ENCODE measurements around the gene CLDN8. TPM values are rescaled to one million over a fixed set of nuclear protein-coding genes. Genes with fewer than 3 reads are reported as not detected.

The CLDN8 gene
- total RNA-seq, 6 experiments from 2014 or later, result not detected

DNA sequence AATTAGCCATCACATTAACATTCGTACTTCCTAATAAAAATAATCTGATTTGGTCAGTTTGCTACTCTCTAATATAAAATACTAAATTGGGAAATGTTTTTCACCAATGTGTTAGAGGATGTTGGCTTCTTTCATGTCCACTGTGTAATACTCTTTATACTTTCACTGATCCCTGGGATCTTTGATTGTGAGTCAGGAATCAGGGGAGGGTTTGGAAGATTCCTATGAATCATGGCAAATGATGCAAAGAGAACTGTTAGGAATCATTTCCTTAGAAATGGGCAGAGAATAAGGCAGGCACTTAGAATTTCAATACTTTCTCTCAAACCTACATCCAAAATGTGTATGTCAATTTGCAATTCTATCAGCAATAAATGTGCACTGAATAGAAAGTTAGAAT, 35.9 kb upstream of the CLDN8 start:
- intact Hi-C loops (cut with DNase I), result no loop called here
- 25% methylated on average over 1 of the region's 1 CpG for WGBS (ENCODE audit: insufficient coverage, low coverage, low lambda C conversion rate, missing lambda C conversion rate)
- DNase-seq (no peak), ATAC-seq (no peak)
- Histone ChIP-seq H3K36me3 (no peaks in the 10 kb centered on the region), H3K9me3 (no peaks in the 10 kb centered on the region), H3K4me1 (no peaks in the 10 kb centered on the region), H3K27me3 (no peaks in the 10 kb centered on the region), H3K27ac (no peak overlapping the region), H3K4me3 (no peak overlapping the region)
- TF ChIP-seq POLR2A (IDR thresholded peaks at IDR 0.05), result no peak
- no peak for TF ChIP-seq CTCF (IDR thresholded peaks at IDR 0.05)

DNA sequence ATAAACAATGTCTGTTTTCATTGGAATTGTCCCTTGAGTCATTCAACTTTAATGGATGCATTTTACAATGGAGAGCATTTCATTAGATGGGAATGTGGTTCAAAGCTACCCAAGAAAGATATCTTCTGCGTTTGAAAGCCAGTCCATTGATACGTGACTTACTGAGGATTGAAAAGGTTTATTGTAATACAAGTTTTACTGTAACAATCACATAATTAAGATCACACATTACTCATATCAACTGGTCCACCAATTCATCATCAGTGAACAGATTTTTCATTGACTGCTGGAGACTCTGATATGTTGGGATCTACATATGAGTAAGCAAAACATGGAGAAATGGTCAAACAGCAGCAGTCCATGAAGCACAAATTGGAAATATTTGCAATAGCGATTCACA, 34.0 kb upstream of the CLDN8 start:
- no peaks in the 10 kb centered on the region for H3K36me3 ChIP-seq
- no peaks in the 10 kb centered on the region for H3K4me1 ChIP-seq
- 37% methylated on average over 3 of the region's 3 CpGs for WGBS (ENCODE audit: insufficient coverage, low coverage, low lambda C conversion rate, missing lambda C conversion rate)
- intact Hi-C loops (cut with DNase I), result no loop called here
- DNase-seq (no peak), ATAC-seq (no peak)
- no peaks in the 10 kb centered on the region for H3K9me3 ChIP-seq
- no peak for TF ChIP-seq CTCF (IDR thresholded peaks at IDR 0.05)
- no peak for TF ChIP-seq POLR2A (IDR thresholded peaks at IDR 0.05)
- no peak overlapping the region for H3K27ac ChIP-seq
- H3K27me3 ChIP-seq, result no peaks in the 10 kb centered on the region
- H3K4me3 ChIP-seq, result no peak overlapping the region

DNA sequence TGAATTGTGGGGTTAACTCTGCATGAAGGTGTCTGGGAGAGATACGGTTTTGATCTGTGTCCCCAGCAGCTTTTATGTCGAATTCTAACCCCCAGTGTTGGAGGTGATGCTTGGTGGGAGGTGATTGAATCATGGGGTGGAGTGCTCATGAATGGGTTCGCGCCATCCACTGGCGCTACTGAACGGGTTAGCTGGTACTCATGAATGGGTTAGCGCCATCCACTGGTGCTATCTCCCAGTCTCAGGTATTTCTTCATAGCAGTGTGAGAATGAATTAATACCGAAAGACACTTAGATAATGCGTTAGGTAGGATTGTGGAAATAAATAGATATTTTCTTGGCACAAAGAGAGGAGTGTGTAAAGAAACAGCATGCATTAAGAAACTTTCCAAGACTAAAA, 32.9 kb upstream of the CLDN8 start:
- H3K27me3 ChIP-seq, result no peaks in the 10 kb centered on the region
- H3K27ac ChIP-seq, result no peak overlapping the region
- intact Hi-C loops (cut with DNase I), result no loop called here
- ATAC-seq (no peak), DNase-seq (no peak)
- H3K36me3 ChIP-seq, result no peaks in the 10 kb centered on the region
- TF ChIP-seq POLR2A (IDR thresholded peaks at IDR 0.05), result no peak
- no peak for TF ChIP-seq CTCF (IDR thresholded peaks at IDR 0.05)
- 62% methylated on average over 8 of the region's 9 CpGs for WGBS (ENCODE audit: insufficient coverage, low coverage, low lambda C conversion rate, missing lambda C conversion rate)
- no peaks in the 10 kb centered on the region for H3K4me1 ChIP-seq
- H3K4me3 ChIP-seq, result no peak overlapping the region
- H3K9me3 ChIP-seq, result no peaks in the 10 kb centered on the region

DNA sequence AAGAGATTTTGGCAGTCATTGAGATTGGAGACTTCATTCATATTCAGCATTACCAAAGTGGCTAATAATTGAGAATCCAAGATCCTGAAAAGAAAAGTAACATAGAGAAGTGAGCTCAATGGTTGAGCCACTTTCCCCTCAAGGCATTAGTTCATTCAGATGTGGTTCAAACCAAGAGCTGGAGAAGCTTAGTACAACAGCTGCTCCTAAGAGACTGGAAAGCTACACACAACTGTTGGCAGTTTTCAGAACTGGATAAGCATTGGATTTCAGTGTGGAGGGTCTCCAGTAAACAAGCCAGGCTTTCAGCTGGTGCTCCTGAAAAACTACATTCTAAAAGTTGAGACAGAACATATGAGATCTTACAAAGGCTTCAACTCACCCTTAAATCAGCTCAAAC, 29.2 kb upstream of the CLDN8 start:
- Histone ChIP-seq H3K9me3 (no peaks in the 10 kb centered on the region), H3K27me3 (no peaks in the 10 kb centered on the region), H3K36me3 (no peaks in the 10 kb centered on the region), H3K27ac (no peak overlapping the region), H3K4me3 (no peak overlapping the region), H3K4me1 (no peaks in the 10 kb centered on the region)
- intact Hi-C loops (cut with DNase I), result no loop called here
- ATAC-seq (no peak), DNase-seq (no peak)
- TF ChIP-seq CTCF (IDR thresholded peaks at IDR 0.05) (no peak), POLR2A (IDR thresholded peaks at IDR 0.05) (no peak)

- intact Hi-C loops (cut with DNase I), result no loop called here
- DNase-seq (no peak), ATAC-seq (no peak)
- Histone ChIP-seq H3K4me1 (no peaks in the 10 kb centered on the region), H3K36me3 (no peaks in the 10 kb centered on the region), H3K27me3 (no peaks in the 10 kb centered on the region), H3K9me3 (no peaks in the 10 kb centered on the region), H3K27ac (no peak overlapping the region), H3K4me3 (no peak overlapping the region)
- no peak for TF ChIP-seq CTCF (IDR thresholded peaks at IDR 0.05)
- TF ChIP-seq POLR2A (IDR thresholded peaks at IDR 0.05), result no peak
Observed at GRCh38 chr21:30243691-30244090, 27.8 kb upstream of the CLDN8 start.

Measured in right lobe of liver (tissue), 6 donors.